ENCODE measurements around the gene IFI27L1. TPM values are rescaled to one million over a fixed set of nuclear protein-coding genes. Genes with fewer than 3 reads are reported as not detected.

Gene IFI27L1
- polyA plus RNA-seq, 4 donors: 29.2 to 44.5 (median 30.2) TPM

- FAIRE-seq: no peak
- 42 to 46% (median 46%) methylated on average over 4 of the region's 4 CpGs for WGBS, 3 donors
Measured at GRCh38 chr14:94132285-94132887, 51.3 kb downstream of the IFI27L1 start.

GRCh38 chr14:94135476-94135875 is 54.4 kb downstream of the IFI27L1 start:
- peaks cover 0 to 5% of the 10 kb centered on the region in 2 donors for H3K9me3 ChIP-seq (ENCODE audit: control insufficient read depth in 2 of 2, insufficient read depth in 1 of 2, low read depth in 1 of 2, low read length in 1 of 2)
- DNase-seq: no peak
- 69 to 76% (median 69%) methylated on average over 4 of the region's 4 CpGs for whole genome bisulfite sequencing, 3 donors
- no peak for FAIRE-seq
- no peak overlapping the region for H3K4me3 ChIP-seq (ENCODE audit: low read depth in 1 of 3, low read length in 3 of 3)
- H3K27me3 ChIP-seq (ENCODE audit: control insufficient read depth in 3 of 3, insufficient read depth in 3 of 3, low read length in 3 of 3): peaks cover 0 to 3% (median 3%) of the 10 kb centered on the region in 3 donors
- no peak overlapping the region for H3K27ac ChIP-seq (ENCODE audit: low read depth in 1 of 3, low read length in 2 of 3)
- H3K36me3 ChIP-seq (ENCODE audit: control insufficient read depth in 3 of 3, insufficient read depth in 2 of 3, low read depth in 1 of 3, low read length in 3 of 3): no peaks in the 10 kb centered on the region
- H3K4me1 ChIP-seq (ENCODE audit: control insufficient read depth in 3 of 3, insufficient read depth in 2 of 3, low read depth in 1 of 3, low read length in 2 of 3): no peaks in the 10 kb centered on the region

More at GRCh38 chr14:94132285-94132887, 51.3 kb downstream of the IFI27L1 start:
- Histone ChIP-seq H3K9me3 (ENCODE audit: control insufficient read depth in 2 of 2, insufficient read depth in 1 of 2, low read depth in 1 of 2, low read length in 1 of 2) (peaks cover 0 to 5% of the 10 kb centered on the region in 2 donors), H3K4me3 (ENCODE audit: low read depth in 1 of 3, low read length in 3 of 3) (no peak overlapping the region), H3K4me1 (ENCODE audit: control insufficient read depth in 3 of 3, insufficient read depth in 2 of 3, low read depth in 1 of 3, low read length in 2 of 3) (peaks cover 0 to 8% (median 0%) of the 10 kb centered on the region in 3 donors), H3K36me3 (ENCODE audit: control insufficient read depth in 3 of 3, insufficient read depth in 2 of 3, low read depth in 1 of 3, low read length in 3 of 3) (peaks cover 0 to 5% (median 0%) of the 10 kb centered on the region in 3 donors), H3K27ac (ENCODE audit: low read depth in 1 of 3, low read length in 2 of 3) (no peak overlapping the region), H3K27me3 (ENCODE audit: control insufficient read depth in 3 of 3, insufficient read depth in 3 of 3, low read length in 3 of 3) (peaks cover 0 to 3% (median 0%) of the 10 kb centered on the region in 3 donors)
- peak; percentile 63 to 77 for DNase-seq

DNA sequence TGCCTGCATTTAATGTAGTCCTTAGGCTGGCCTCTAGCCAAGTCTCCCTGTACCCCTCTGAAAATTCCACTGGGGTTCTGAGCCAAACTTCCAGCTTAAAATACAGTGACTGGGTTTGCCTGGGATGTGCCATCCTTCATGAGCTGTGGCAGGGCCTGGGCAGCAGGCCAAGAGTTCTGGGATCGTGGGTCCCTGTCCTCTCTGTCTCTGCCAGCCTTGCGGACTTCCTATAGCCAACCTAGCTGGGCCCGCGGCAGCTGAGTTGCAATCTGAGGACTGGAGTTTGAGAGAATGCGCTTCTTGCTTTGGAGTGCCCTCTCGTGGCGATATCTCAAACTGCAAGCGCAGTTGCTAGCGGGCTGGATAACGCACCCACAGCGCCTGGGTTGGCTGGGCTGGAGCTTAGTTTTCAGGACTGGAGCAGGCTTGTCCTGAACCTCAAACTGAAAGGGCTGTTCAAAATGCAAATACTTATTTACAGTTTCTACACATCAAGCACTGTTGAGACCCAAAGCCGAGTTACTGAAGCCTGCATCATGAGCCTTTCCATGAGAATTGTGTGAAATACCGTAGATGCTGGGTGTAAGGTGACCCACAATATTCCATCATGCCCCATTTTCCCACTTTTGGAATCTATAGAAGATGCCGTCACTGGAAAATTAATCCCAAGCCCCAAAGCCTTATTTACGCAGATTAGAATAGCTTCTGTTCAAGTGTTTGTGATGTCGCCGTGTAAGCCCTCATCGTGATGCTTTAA is 55.6 kb downstream of the IFI27L1 start:
- 31 to 33% (median 32%) methylated on average over 18 of the region's 18 CpGs for WGBS, 3 donors
- H3K9me3 ChIP-seq (ENCODE audit: control insufficient read depth in 2 of 2, insufficient read depth in 1 of 2, low read depth in 1 of 2, low read length in 1 of 2): peaks cover 0 to 5% of the 10 kb centered on the region in 2 donors
- H3K36me3 ChIP-seq (ENCODE audit: control insufficient read depth in 3 of 3, insufficient read depth in 2 of 3, low read depth in 1 of 3, low read length in 3 of 3): no peaks in the 10 kb centered on the region
- DNase-seq (peak; percentile 83 to 90), FAIRE-seq (no peak)
- no peak overlapping the region for H3K27ac ChIP-seq (ENCODE audit: low read depth in 1 of 3, low read length in 2 of 3)
- peaks cover 0 to 3% (median 3%) of the 10 kb centered on the region in 3 donors for H3K27me3 ChIP-seq (ENCODE audit: control insufficient read depth in 3 of 3, insufficient read depth in 3 of 3, low read length in 3 of 3)
- H3K4me1 ChIP-seq (ENCODE audit: control insufficient read depth in 3 of 3, insufficient read depth in 2 of 3, low read depth in 1 of 3, low read length in 2 of 3): no peaks in the 10 kb centered on the region
- H3K4me3 ChIP-seq (ENCODE audit: low read depth in 1 of 3, low read length in 3 of 3): no peak overlapping the region

GRCh38 chr14:94138251-94138650 is 57.1 kb downstream of the IFI27L1 start:
- Histone ChIP-seq H3K9me3 (ENCODE audit: control insufficient read depth in 2 of 2, insufficient read depth in 1 of 2, low read depth in 1 of 2, low read length in 1 of 2) (peaks cover 0 to 5% of the 10 kb centered on the region in 2 donors), H3K4me3 (ENCODE audit: low read depth in 1 of 3, low read length in 3 of 3) (no peak overlapping the region), H3K27ac (ENCODE audit: low read depth in 1 of 3, low read length in 2 of 3) (no peak overlapping the region), H3K4me1 (ENCODE audit: control insufficient read depth in 3 of 3, insufficient read depth in 2 of 3, low read depth in 1 of 3, low read length in 2 of 3) (no peaks in the 10 kb centered on the region), H3K27me3 (ENCODE audit: control insufficient read depth in 3 of 3, insufficient read depth in 3 of 3, low read length in 3 of 3) (peaks cover 0 to 3% (median 3%) of the 10 kb centered on the region in 3 donors), H3K36me3 (ENCODE audit: control insufficient read depth in 3 of 3, insufficient read depth in 2 of 3, low read depth in 1 of 3, low read length in 3 of 3) (no peaks in the 10 kb centered on the region)
- WGBS, 3 donors: 84 to 90% (median 84%) methylated on average over 9 of the region's 9 CpGs
- no peak for DNase-seq
- FAIRE-seq: no peak

- H3K27me3 ChIP-seq (ENCODE audit: control insufficient read depth in 3 of 3, insufficient read depth in 3 of 3, low read length in 3 of 3): peaks cover 0 to 3% (median 3%) of the 10 kb centered on the region in 3 donors
- no peak overlapping the region for H3K4me3 ChIP-seq (ENCODE audit: low read depth in 1 of 3, low read length in 3 of 3)
- DNase-seq: no peak
- peaks cover 0 to 5% of the 10 kb centered on the region in 2 donors for H3K9me3 ChIP-seq (ENCODE audit: control insufficient read depth in 2 of 2, insufficient read depth in 1 of 2, low read depth in 1 of 2, low read length in 1 of 2)
- H3K4me1 ChIP-seq (ENCODE audit: control insufficient read depth in 3 of 3, insufficient read depth in 2 of 3, low read depth in 1 of 3, low read length in 2 of 3): no peaks in the 10 kb centered on the region
- H3K27ac ChIP-seq (ENCODE audit: low read depth in 1 of 3, low read length in 2 of 3): no peak overlapping the region
- WGBS, 3 donors: 74 to 80% (median 75%) methylated on average over 5 of the region's 5 CpGs
- no peak for FAIRE-seq
- H3K36me3 ChIP-seq (ENCODE audit: control insufficient read depth in 3 of 3, insufficient read depth in 2 of 3, low read depth in 1 of 3, low read length in 3 of 3): no peaks in the 10 kb centered on the region
Measured at GRCh38 chr14:94139006-94139405, 57.9 kb downstream of the IFI27L1 start.

GRCh38 chr14:94139421-94139820 is 58.3 kb downstream of the IFI27L1 start:
- Histone ChIP-seq H3K27ac (ENCODE audit: low read depth in 1 of 3, low read length in 2 of 3) (no peak overlapping the region), H3K4me3 (ENCODE audit: low read depth in 1 of 3, low read length in 3 of 3) (no peak overlapping the region), H3K27me3 (ENCODE audit: control insufficient read depth in 3 of 3, insufficient read depth in 3 of 3, low read length in 3 of 3) (peaks cover 0 to 3% (median 3%) of the 10 kb centered on the region in 3 donors), H3K9me3 (ENCODE audit: control insufficient read depth in 2 of 2, insufficient read depth in 1 of 2, low read depth in 1 of 2, low read length in 1 of 2) (peaks cover 0 to 5% of the 10 kb centered on the region in 2 donors), H3K4me1 (ENCODE audit: control insufficient read depth in 3 of 3, insufficient read depth in 2 of 3, low read depth in 1 of 3, low read length in 2 of 3) (no peaks in the 10 kb centered on the region), H3K36me3 (ENCODE audit: control insufficient read depth in 3 of 3, insufficient read depth in 2 of 3, low read depth in 1 of 3, low read length in 3 of 3) (no peaks in the 10 kb centered on the region)
- DNase-seq (no peak), FAIRE-seq (no peak)
- WGBS, 3 donors: 81 to 85% (median 84%) methylated on average over 5 of the region's 5 CpGs

DNA sequence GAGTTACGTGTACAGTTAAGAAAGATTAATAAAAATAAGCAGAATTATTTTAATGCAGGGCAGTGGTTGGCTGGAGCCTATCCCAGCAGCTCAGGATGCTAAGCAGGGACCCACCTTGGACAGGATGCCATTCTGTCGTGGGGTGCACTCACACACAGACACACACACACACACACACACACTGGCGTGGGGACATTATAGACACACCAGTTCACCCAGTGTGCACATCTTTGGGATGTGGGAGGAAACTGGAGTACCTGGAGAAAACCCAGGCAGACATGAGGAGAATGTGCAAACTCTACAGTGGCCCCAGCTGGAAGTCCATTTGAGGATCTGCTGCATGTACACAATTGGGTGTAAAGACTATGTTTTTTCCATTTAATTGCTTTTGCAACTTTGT is 61.1 kb downstream of the IFI27L1 start:
- DNase-seq (no peak), FAIRE-seq (no peak)
- H3K27me3 ChIP-seq (ENCODE audit: control insufficient read depth in 3 of 3, insufficient read depth in 3 of 3, low read length in 3 of 3): peaks cover 0 to 3% (median 0%) of the 10 kb centered on the region in 3 donors
- no peaks in the 10 kb centered on the region for H3K36me3 ChIP-seq (ENCODE audit: control insufficient read depth in 3 of 3, insufficient read depth in 2 of 3, low read depth in 1 of 3, low read length in 3 of 3)
- no peak overlapping the region for H3K4me3 ChIP-seq (ENCODE audit: low read depth in 1 of 3, low read length in 3 of 3)
- WGBS, 3 donors: 75 to 78% (median 76%) methylated on average over 3 of the region's 3 CpGs
- H3K9me3 ChIP-seq (ENCODE audit: control insufficient read depth in 2 of 2, insufficient read depth in 1 of 2, low read depth in 1 of 2, low read length in 1 of 2): no peaks in the 10 kb centered on the region
- H3K4me1 ChIP-seq (ENCODE audit: control insufficient read depth in 3 of 3, insufficient read depth in 2 of 3, low read depth in 1 of 3, low read length in 2 of 3): no peaks in the 10 kb centered on the region
- no peak overlapping the region for H3K27ac ChIP-seq (ENCODE audit: low read depth in 1 of 3, low read length in 2 of 3)

- Histone ChIP-seq H3K27me3 (ENCODE audit: control insufficient read depth in 3 of 3, insufficient read depth in 3 of 3, low read length in 3 of 3) (peaks cover 0 to 3% (median 0%) of the 10 kb centered on the region in 3 donors), H3K36me3 (ENCODE audit: control insufficient read depth in 3 of 3, insufficient read depth in 2 of 3, low read depth in 1 of 3, low read length in 3 of 3) (no peaks in the 10 kb centered on the region), H3K4me1 (ENCODE audit: control insufficient read depth in 3 of 3, insufficient read depth in 2 of 3, low read depth in 1 of 3, low read length in 2 of 3) (no peaks in the 10 kb centered on the region), H3K9me3 (ENCODE audit: control insufficient read depth in 2 of 2, insufficient read depth in 1 of 2, low read depth in 1 of 2, low read length in 1 of 2) (no peaks in the 10 kb centered on the region), H3K4me3 (ENCODE audit: low read depth in 1 of 3, low read length in 3 of 3) (no peak overlapping the region), H3K27ac (ENCODE audit: low read depth in 1 of 3, low read length in 2 of 3) (no peak overlapping the region)
- WGBS, 3 donors: 66 to 89% (median 89%) methylated on average over 1 of the region's 1 CpG
- FAIRE-seq (no peak), DNase-seq (no peak)
Measured at GRCh38 chr14:94142836-94143235, 61.7 kb downstream of the IFI27L1 start.
